ENCODE measurements around the gene OR4A15.

The OR4A15 gene

DNA sequence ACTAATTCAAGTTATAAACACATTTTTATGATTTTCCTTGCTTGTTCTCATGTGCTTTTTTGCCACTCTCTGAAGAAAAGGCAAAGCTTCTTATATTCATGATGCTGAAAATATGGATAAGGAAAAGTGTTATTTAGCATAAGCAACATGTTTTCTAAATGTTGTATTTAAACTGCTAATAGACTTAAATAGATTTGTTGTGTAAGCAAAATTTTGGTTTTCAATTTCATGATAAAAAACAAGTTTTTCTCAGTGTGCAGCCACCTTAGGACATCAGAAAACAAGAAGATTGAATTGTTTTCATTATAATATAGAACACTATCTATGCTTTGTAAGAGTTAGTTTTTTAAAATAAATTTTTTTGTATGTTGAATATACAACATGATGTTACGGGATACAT lies 22.5 kb upstream of the OR4A15 start:
- Histone ChIP-seq H3K4me1 (ENCODE audit: low read length) (no peaks in the 10 kb centered on the region), H3K27me3 (replicated peaks; ENCODE audit: insufficient read depth, low read length) (no peaks in the 10 kb centered on the region), H3K27ac (ENCODE audit: low read length) (no peak overlapping the region), H3K79me2 (ENCODE audit: low read length) (no peaks in the 10 kb centered on the region), H3K9me2 (replicated peaks; ENCODE audit: insufficient read depth, low read length) (no peaks in the 10 kb centered on the region), H3K4me2 (ENCODE audit: low read depth, low read length) (no peak overlapping the region), H4K20me1 (ENCODE audit: insufficient read depth, low read length) (no peaks in the 10 kb centered on the region), H3K9ac (ENCODE audit: low read length) (no peak overlapping the region), H3K9me3 (replicated peaks; ENCODE audit: insufficient read depth, low read length) (no peaks in the 10 kb centered on the region), H3K4me3 (ENCODE audit: low read length) (no peak overlapping the region), H3K36me3 (replicated peaks; ENCODE audit: insufficient read depth, low read length) (no peaks in the 10 kb centered on the region), H3F3A (ENCODE audit: insufficient read depth, low read length) (no peaks in the 10 kb centered on the region), H2AFZ (ENCODE audit: low read length) (no peak overlapping the region)
- no peak for DNase-seq
- TF ChIP-seq, protein P1, sequence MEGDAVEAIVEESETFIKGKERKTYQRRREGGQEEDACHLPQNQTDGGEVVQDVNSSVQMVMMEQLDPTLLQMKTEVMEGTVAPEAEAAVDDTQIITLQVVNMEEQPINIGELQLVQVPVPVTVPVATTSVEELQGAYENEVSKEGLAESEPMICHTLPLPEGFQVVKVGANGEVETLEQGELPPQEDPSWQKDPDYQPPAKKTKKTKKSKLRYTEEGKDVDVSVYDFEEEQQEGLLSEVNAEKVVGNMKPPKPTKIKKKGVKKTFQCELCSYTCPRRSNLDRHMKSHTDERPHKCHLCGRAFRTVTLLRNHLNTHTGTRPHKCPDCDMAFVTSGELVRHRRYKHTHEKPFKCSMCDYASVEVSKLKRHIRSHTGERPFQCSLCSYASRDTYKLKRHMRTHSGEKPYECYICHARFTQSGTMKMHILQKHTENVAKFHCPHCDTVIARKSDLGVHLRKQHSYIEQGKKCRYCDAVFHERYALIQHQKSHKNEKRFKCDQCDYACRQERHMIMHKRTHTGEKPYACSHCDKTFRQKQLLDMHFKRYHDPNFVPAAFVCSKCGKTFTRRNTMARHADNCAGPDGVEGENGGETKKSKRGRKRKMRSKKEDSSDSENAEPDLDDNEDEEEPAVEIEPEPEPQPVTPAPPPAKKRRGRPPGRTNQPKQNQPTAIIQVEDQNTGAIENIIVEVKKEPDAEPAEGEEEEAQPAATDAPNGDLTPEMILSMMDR (IDR thresholded peaks at IDR 0.05; ENCODE audit: low read length): no peak
- TF ChIP-seq EZH2 (optimal IDR thresholded peaks at IDR 0.05; ENCODE audit: low read depth, low read length) (no peak), EZH2phosphoT487 (IDR thresholded peaks at IDR 0.05; ENCODE audit: low read length) (no peak)

DNA sequence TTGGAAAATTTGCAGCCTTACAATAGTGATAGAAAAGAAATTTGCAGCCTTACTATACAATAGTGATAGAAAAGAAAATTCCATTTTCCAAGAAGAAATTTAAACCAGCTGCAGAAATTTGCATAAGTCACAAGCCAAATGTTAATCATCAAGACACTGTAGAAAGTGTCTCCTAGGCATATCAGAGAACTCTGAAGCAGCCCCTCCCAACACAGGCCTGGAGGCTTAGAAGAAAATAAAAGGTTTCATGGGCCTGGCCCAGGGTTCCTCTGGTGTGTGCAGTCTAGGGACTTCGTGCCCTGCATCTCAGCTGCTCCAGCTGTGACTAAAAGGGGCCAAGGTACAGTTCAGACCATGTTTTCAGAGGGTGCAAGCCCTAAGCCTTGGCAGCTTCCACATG lies 18.7 kb upstream of the OR4A15 start:
- H3K4me2 ChIP-seq (ENCODE audit: low read depth, low read length): no peak overlapping the region
- no peak overlapping the region for H2AFZ ChIP-seq (ENCODE audit: low read length)
- H3K27me3 ChIP-seq (replicated peaks; ENCODE audit: insufficient read depth, low read length): no peaks in the 10 kb centered on the region
- H3K4me1 ChIP-seq (ENCODE audit: low read length): no peaks in the 10 kb centered on the region
- TF ChIP-seq EZH2phosphoT487 (IDR thresholded peaks at IDR 0.05; ENCODE audit: low read length): no peak
- no peak for DNase-seq
- no peak overlapping the region for H3K9ac ChIP-seq (ENCODE audit: low read length)
- no peaks in the 10 kb centered on the region for H3K79me2 ChIP-seq (ENCODE audit: low read length)
- no peaks in the 10 kb centered on the region for H4K20me1 ChIP-seq (ENCODE audit: insufficient read depth, low read length)
- no peaks in the 10 kb centered on the region for H3K9me3 ChIP-seq (replicated peaks; ENCODE audit: insufficient read depth, low read length)
- H3K36me3 ChIP-seq (replicated peaks; ENCODE audit: insufficient read depth, low read length): no peaks in the 10 kb centered on the region
- H3K9me2 ChIP-seq (replicated peaks; ENCODE audit: insufficient read depth, low read length): no peaks in the 10 kb centered on the region
- no peaks in the 10 kb centered on the region for H3F3A ChIP-seq (ENCODE audit: insufficient read depth, low read length)
- H3K4me3 ChIP-seq (ENCODE audit: low read length): no peak overlapping the region
- no peak overlapping the region for H3K27ac ChIP-seq (ENCODE audit: low read length)

DNA sequence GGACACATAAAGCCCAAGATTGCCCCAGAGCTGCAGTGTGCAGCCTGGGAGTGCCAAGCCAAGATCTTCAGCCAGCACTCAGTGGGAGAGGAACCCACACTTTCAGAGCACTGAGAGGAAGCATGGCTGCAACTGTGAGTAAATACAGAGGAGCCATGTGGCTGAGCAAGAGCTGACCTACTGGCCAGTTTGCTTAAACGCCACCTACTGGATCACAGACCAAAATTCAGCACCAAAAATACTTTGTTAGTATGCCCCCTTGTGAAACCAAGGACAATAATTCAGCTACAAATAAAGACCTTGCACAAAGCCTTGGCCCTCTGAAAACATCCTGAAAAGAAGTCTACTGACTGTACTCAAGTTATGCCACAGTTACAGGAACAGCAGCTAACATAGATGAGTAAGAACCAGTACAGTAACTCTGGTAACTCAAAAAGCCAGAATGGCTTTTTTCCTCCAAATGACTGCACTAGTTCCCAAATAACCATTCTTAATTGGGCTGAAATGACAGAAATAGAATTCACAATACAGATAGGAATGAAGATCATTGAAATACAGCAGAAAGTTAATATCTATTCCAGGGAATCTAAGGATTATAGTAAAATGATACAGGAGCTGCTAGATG lies 10.1 kb upstream of the OR4A15 start:
- Histone ChIP-seq H3K27ac (ENCODE audit: low read length) (no peak overlapping the region), H3K4me1 (ENCODE audit: low read length) (no peaks in the 10 kb centered on the region), H3K4me2 (ENCODE audit: low read depth, low read length) (no peak overlapping the region), H3K36me3 (replicated peaks; ENCODE audit: insufficient read depth, low read length) (no peaks in the 10 kb centered on the region), H2AFZ (ENCODE audit: low read length) (no peak overlapping the region), H3K79me2 (ENCODE audit: low read length) (no peaks in the 10 kb centered on the region), H3F3A (ENCODE audit: insufficient read depth, low read length) (no peaks in the 10 kb centered on the region), H3K9me3 (replicated peaks; ENCODE audit: insufficient read depth, low read length) (no peaks in the 10 kb centered on the region), H3K4me3 (ENCODE audit: low read length) (no peak overlapping the region), H3K27me3 (replicated peaks; ENCODE audit: insufficient read depth, low read length) (no peaks in the 10 kb centered on the region), H3K9me2 (replicated peaks; ENCODE audit: insufficient read depth, low read length) (no peaks in the 10 kb centered on the region), H4K20me1 (ENCODE audit: insufficient read depth, low read length) (no peaks in the 10 kb centered on the region), H3K9ac (ENCODE audit: low read length) (no peak overlapping the region)
- DNase-seq: peak; percentile 55
- TF ChIP-seq, protein P1 (IDR thresholded peaks at IDR 0.05; ENCODE audit: low read length): peak; percentile 44
- TF ChIP-seq EZH2 (optimal IDR thresholded peaks at IDR 0.05; ENCODE audit: low read depth, low read length): no peak

DNA sequence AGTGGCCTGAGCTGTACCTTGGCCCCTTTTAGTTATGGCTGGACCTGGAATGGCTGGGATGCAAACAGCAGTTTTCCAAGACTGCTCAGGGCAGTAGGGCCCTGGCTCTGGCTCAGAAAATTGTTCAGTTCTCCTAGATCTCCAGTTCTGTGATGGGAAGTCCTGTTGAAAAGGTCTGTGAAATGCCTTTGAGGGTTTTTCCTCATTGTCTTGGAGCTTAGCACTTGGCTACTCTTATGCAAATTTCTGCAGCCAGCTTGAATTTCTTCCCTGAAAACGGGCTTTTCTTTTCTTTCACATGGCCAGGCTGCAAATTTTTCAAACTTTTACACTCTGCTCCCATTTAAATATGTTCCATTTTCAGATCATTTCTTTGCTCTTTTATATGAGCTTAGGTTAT lies 33.2 kb downstream of the OR4A15 start:
- Histone ChIP-seq H3K4me1 (ENCODE audit: low read length) (no peaks in the 10 kb centered on the region), H3K79me2 (ENCODE audit: low read length) (no peaks in the 10 kb centered on the region), H4K20me1 (ENCODE audit: insufficient read depth, low read length) (no peaks in the 10 kb centered on the region), H3K27ac (ENCODE audit: low read length) (no peak overlapping the region), H3K9ac (ENCODE audit: low read length) (no peak overlapping the region), H3K36me3 (replicated peaks; ENCODE audit: insufficient read depth, low read length) (no peaks in the 10 kb centered on the region), H2AFZ (ENCODE audit: low read length) (no peak overlapping the region), H3K4me2 (ENCODE audit: low read depth, low read length) (no peak overlapping the region), H3F3A (ENCODE audit: insufficient read depth, low read length) (no peaks in the 10 kb centered on the region), H3K27me3 (replicated peaks; ENCODE audit: insufficient read depth, low read length) (no peaks in the 10 kb centered on the region), H3K4me3 (ENCODE audit: low read length) (no peak overlapping the region), H3K9me3 (replicated peaks; ENCODE audit: insufficient read depth, low read length) (no peaks in the 10 kb centered on the region), H3K9me2 (replicated peaks; ENCODE audit: insufficient read depth, low read length) (no peaks in the 10 kb centered on the region)
- DNase-seq: no peak
- TF ChIP-seq EZH2phosphoT487 (IDR thresholded peaks at IDR 0.05; ENCODE audit: low read length): no peak

Measured in MM.1S (cell line).